ENCODE results near the gene RFTN1. TPM values are rescaled to one million over a fixed set of nuclear protein-coding genes. Genes with fewer than 3 reads are reported as not detected.
A peak's percentile ranks its signal among the peaks of the same experiment; 100 is the strongest.

The RFTN1 gene
- total and polyA plus RNA-seq, 9 of the 15 experiments (the other 6 are each of a cell fraction or from before 2014, with no cell fraction given): 0.08 to 0.51 (median 0.11) TPM; not detected in 6

DNA sequence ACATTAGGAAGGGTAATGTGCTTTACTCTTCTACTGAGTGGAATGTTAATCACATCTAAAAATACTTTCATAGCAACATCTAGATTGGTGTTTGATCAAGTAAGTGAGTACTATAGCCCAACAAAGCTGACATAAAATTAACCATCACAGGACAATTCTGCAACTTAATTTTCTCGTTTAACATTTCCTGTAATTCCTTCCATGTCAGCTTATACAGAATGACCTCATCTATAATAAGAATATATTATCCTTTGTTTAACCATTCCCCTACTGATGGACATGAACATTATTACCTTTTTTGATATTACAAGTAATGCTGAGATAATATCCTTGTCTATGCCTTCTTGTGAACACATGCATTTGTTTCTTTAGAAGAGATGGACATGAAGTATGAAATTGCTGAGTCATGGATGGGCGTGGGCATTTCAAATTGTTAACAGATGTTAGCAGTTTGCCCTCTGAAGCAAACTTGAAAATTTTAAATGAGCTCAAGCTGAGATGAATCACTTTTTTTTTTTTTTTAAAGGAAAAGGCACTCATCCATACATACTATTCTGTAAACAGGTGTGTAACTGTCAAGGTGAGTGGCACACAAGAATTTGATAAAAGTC lies 163.4 kb downstream of the RFTN1 start (continued):
- TF ChIP-seq NFE2 (IDR thresholded peaks at IDR 0.05; ENCODE audit: low read depth) (peak; percentile 91), FOXJ3 (CRISPR knock-in tag; IDR thresholded peaks at IDR 0.05) (no peak), SIN3B (IDR thresholded peaks at IDR 0.05; ENCODE audit: low read depth) (no peak)

GRCh38 chr3:16347548-16347947 lies 166.0 kb downstream of the RFTN1 start:
- Histone ChIP-seq H3K4me2 (ENCODE audit: insufficient read depth, low read length) (no peak overlapping the region), H3K9ac (ENCODE audit: insufficient read depth in 1 of 2, low read depth in 2 of 2, low read length in 2 of 2) (no peak overlapping the region), H3K9me3 (replicated peaks; ENCODE audit: control insufficient read depth, insufficient read depth, low read depth, low read length) (no peaks in the 10 kb centered on the region), H4K20me1 (replicated peaks; ENCODE audit: control insufficient read depth, insufficient read depth, low read length) (no peaks in the 10 kb centered on the region), H2AFZ (ENCODE audit: low read depth, low read length) (no peak overlapping the region), H3K27me3 (ENCODE audit: control insufficient read depth in 2 of 2, insufficient read depth in 2 of 2, low read length in 2 of 2) (no peaks in the 10 kb centered on the region), H3K4me1 (replicated peaks in 1 of 2; ENCODE audit: control insufficient read depth in 2 of 2, insufficient read depth in 2 of 2, low read length in 2 of 2) (peaks cover 0 to 7% of the 10 kb centered on the region in 2 experiments; a peak in 1 of 5 replicates), H3K4me3 (no peak overlapping the region), H3K27ac (ENCODE audit: extremely low read depth, low read depth, low read length) (no peak overlapping the region), H3K9me1 (ENCODE audit: control insufficient read depth, insufficient read depth, low read length) (no peaks in the 10 kb centered on the region), H3K36me3 (ENCODE audit: control insufficient read depth, insufficient read depth, low read length) (peaks cover 21% of the 10 kb centered on the region; the same call in 1 of the 3 replicates), H3K79me2 (ENCODE audit: control insufficient read depth, insufficient read depth, low read length) (no peaks in the 10 kb centered on the region)
- no TSS peak for BruUV-seq (replicated peaks)
- POLR2A ChIA-PET: no interaction called here
- ATAC-seq (no peak), FAIRE-seq (no peak), DNase-seq (ENCODE audit: extremely low read depth in 1 of 4, low spot score in 3 of 4) (no peak)
- in situ Hi-C loops (cut with MboI) (no loop called here), intact Hi-C loops (cut with micrococcal nuclease) (no loop called here)
- peak; percentile 49 for TF ChIP-seq ZNF316 (IDR thresholded peaks at IDR 0.05)
- TF ChIP-seq MAFF (IDR thresholded peaks at IDR 0.05; ENCODE audit: low read length): peak; percentile 13; the same call in 1 of the 2 replicates
- no peak for TF ChIP-seq ZNF717 (CRISPR knock-in tag; IDR thresholded peaks at IDR 0.05)
- TF ChIP-seq MAFK (IDR thresholded peaks at IDR 0.05; ENCODE audit: low read length): peak; percentile 17; the same call in 1 of the 2 replicates
- CTCF ChIA-PET (ENCODE audit: low intra/inter-chr PET ratio): no interaction called here
- WGBS (ENCODE audit: insufficient coverage, low coverage, missing lambda C conversion rate): 70% methylated on average over 4 of the region's 4 CpGs
